ENCODE measurements around the gene YEATS2.

- TF ChIP-seq POLR2A (IDR thresholded peaks at IDR 0.05): no peak
- TF ChIP-seq, protein P1, sequence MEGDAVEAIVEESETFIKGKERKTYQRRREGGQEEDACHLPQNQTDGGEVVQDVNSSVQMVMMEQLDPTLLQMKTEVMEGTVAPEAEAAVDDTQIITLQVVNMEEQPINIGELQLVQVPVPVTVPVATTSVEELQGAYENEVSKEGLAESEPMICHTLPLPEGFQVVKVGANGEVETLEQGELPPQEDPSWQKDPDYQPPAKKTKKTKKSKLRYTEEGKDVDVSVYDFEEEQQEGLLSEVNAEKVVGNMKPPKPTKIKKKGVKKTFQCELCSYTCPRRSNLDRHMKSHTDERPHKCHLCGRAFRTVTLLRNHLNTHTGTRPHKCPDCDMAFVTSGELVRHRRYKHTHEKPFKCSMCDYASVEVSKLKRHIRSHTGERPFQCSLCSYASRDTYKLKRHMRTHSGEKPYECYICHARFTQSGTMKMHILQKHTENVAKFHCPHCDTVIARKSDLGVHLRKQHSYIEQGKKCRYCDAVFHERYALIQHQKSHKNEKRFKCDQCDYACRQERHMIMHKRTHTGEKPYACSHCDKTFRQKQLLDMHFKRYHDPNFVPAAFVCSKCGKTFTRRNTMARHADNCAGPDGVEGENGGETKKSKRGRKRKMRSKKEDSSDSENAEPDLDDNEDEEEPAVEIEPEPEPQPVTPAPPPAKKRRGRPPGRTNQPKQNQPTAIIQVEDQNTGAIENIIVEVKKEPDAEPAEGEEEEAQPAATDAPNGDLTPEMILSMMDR (IDR thresholded peaks at IDR 0.05): no peak
Observed at GRCh38 chr3:183837894-183838293, 140.3 kb downstream of the YEATS2 start.
